ENCODE data around the gene ANKS6.

- TF ChIP-seq EZH2 (IDR thresholded peaks at IDR 0.05; ENCODE audit: borderline replicate concordance, control insufficient read depth, low read depth, low read length) (no peak), HDAC6 (IDR thresholded peaks at IDR 0.05; ENCODE audit: unreplicated experiment) (no peak), FOXM1 (IDR thresholded peaks at IDR 0.05; ENCODE audit: low read depth, low read length) (no peak), ZNF274 (IDR thresholded peaks at IDR 0.05; ENCODE audit: insufficient read depth, insufficient read length) (no peak), SP1 (IDR thresholded peaks at IDR 0.05; ENCODE audit: low read depth, low read length) (no peak), POLR2AphosphoS5 (IDR thresholded peaks at IDR 0.05; ENCODE audit: low read length) (no peak), ATF2 (IDR thresholded peaks at IDR 0.05; ENCODE audit: low read length) (no peak), CEBPB (IDR thresholded peaks at IDR 0.05; ENCODE audit: borderline replicate concordance in 1 of 2, low read depth in 2 of 2, low read length in 2 of 2) (no peak), CTCF (IDR thresholded peaks at IDR 0.05 in 2 of 3, conservative IDR thresholded peaks at IDR 0.05 in 1 of 3; ENCODE audit: control insufficient read depth in 2 of 3, extremely low read depth in 1 of 3, insufficient read depth in 1 of 3, low read depth in 3 of 3, low read length in 3 of 3) (no peak), BCLAF1 (IDR thresholded peaks at IDR 0.05) (no peak), NFIC (IDR thresholded peaks at IDR 0.05; ENCODE audit: low read depth, low read length) (no peak)
These were observed 7.7 kb upstream of the ANKS6 start for GRCh38 chr9:98804083-98804482.
